ENCODE data around the gene DLK1. TPM values are rescaled to one million over a fixed set of nuclear protein-coding genes. Genes with fewer than 3 reads are reported as not detected.

Gene DLK1
- total RNA-seq, 2 donors from 2014 or later = 26.2 to 33.0 TPM

GRCh38 chr14:100781952-100782351 is 55.3 kb downstream of the DLK1 start:
- no peaks in the 10 kb centered on the region for H3K4me1 ChIP-seq
- no peak overlapping the region for H3K4me3 ChIP-seq
- TF ChIP-seq CTCF (IDR thresholded peaks at IDR 0.05) = no peak
- TF ChIP-seq POLR2A (IDR thresholded peaks at IDR 0.05) = no peak
- ATAC-seq (no peak), DNase-seq (no peak)
- 81 to 83% methylated on average over 8 of the region's 8 CpGs for WGBS, 2 donors
- no peaks in the 10 kb centered on the region for H3K9me3 ChIP-seq
- intact Hi-C loops (cut with DNase I) = no loop called here
- H3K27me3 ChIP-seq = no peaks in the 10 kb centered on the region
- H3K36me3 ChIP-seq (replicated peaks in 1 of 2; ENCODE audit: insufficient read depth in 1 of 2, low read depth in 2 of 2) = no peaks in the 10 kb centered on the region
- H3K27ac ChIP-seq = no peak overlapping the region

- no peaks in the 10 kb centered on the region for H3K27me3 ChIP-seq
- WGBS, 2 donors = 71 to 77% methylated on average over 13 of the region's 13 CpGs
- no peaks in the 10 kb centered on the region for H3K9me3 ChIP-seq
- no peaks in the 10 kb centered on the region for H3K4me1 ChIP-seq
- DNase-seq (peak in 2 of 4 donors; percentile 11 to 13), ATAC-seq (no peak)
- no peak overlapping the region for H3K4me3 ChIP-seq
- H3K27ac ChIP-seq = no peak overlapping the region
- TF ChIP-seq POLR2A (IDR thresholded peaks at IDR 0.05) = no peak
- TF ChIP-seq CTCF (IDR thresholded peaks at IDR 0.05) = no peak
- H3K36me3 ChIP-seq (replicated peaks in 1 of 2; ENCODE audit: insufficient read depth in 1 of 2, low read depth in 2 of 2) = no peaks in the 10 kb centered on the region
- intact Hi-C loops (cut with DNase I) = no loop called here
Measured at GRCh38 chr14:100782516-100783320, 56.0 kb downstream of the DLK1 start.

GRCh38 chr14:100783630-100784370 is 57.1 kb downstream of the DLK1 start:
- intact Hi-C loops (cut with DNase I) = no loop called here
- no peak overlapping the region for H3K4me3 ChIP-seq
- ATAC-seq (no peak), DNase-seq (no peak)
- H3K27me3 ChIP-seq = no peaks in the 10 kb centered on the region
- no peak overlapping the region for H3K27ac ChIP-seq
- TF ChIP-seq CTCF (IDR thresholded peaks at IDR 0.05) = no peak
- TF ChIP-seq POLR2A (IDR thresholded peaks at IDR 0.05) = no peak
- H3K9me3 ChIP-seq = no peaks in the 10 kb centered on the region
- H3K36me3 ChIP-seq (replicated peaks in 1 of 2; ENCODE audit: insufficient read depth in 1 of 2, low read depth in 2 of 2) = no peaks in the 10 kb centered on the region
- WGBS, 2 donors = 84 to 90% methylated on average over 24 to 25 of the region's 27 CpGs
- peaks cover 7% of the 10 kb centered on the region for H3K4me1 ChIP-seq

GRCh38 chr14:100784523-100785337 is 58.0 kb downstream of the DLK1 start:
- H3K4me1 ChIP-seq = peaks cover 11% of the 10 kb centered on the region
- no peak for DNase-seq
- TF ChIP-seq CTCF (IDR thresholded peaks at IDR 0.05) (no peak), POLR2A (IDR thresholded peaks at IDR 0.05) (no peak)
- H3K27me3 ChIP-seq = no peaks in the 10 kb centered on the region
- H3K9me3 ChIP-seq = no peaks in the 10 kb centered on the region
- no peaks in the 10 kb centered on the region for H3K36me3 ChIP-seq (replicated peaks in 1 of 2; ENCODE audit: insufficient read depth in 1 of 2, low read depth in 2 of 2)
- ATAC-seq = no peak
- 83% methylated on average over 11 of the region's 11 CpGs for WGBS, 2 donors
- H3K27ac ChIP-seq = no peak overlapping the region
- H3K4me3 ChIP-seq = no peak overlapping the region
- intact Hi-C loops (cut with DNase I) = no loop called here

All from body of pancreas (tissue), 4 donors.